ENCODE results near the gene TMIGD1.

DNA sequence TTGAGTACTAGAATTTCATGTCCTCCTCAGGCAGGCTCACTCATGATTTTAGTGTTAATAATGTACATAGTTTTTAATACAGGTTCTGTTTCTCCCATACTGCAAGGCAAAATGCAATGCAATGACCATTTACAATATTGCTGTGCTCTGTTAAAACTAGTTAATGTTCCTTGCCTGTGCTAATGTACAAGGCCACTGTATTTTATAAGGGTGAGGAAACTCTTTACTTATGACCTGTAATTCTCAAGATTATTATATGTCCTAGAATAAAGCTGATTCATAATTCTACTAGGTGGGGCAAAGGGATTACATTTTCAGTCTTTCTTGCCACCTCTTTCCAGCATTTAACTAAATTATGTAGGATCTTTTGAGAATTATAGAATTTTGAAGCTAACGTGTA, 19.4 kb downstream of the TMIGD1 start:
- TF ChIP-seq, protein P1, sequence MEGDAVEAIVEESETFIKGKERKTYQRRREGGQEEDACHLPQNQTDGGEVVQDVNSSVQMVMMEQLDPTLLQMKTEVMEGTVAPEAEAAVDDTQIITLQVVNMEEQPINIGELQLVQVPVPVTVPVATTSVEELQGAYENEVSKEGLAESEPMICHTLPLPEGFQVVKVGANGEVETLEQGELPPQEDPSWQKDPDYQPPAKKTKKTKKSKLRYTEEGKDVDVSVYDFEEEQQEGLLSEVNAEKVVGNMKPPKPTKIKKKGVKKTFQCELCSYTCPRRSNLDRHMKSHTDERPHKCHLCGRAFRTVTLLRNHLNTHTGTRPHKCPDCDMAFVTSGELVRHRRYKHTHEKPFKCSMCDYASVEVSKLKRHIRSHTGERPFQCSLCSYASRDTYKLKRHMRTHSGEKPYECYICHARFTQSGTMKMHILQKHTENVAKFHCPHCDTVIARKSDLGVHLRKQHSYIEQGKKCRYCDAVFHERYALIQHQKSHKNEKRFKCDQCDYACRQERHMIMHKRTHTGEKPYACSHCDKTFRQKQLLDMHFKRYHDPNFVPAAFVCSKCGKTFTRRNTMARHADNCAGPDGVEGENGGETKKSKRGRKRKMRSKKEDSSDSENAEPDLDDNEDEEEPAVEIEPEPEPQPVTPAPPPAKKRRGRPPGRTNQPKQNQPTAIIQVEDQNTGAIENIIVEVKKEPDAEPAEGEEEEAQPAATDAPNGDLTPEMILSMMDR (IDR thresholded peaks at IDR 0.05; ENCODE audit: low read depth, low read length): no peak
- no peak for TF ChIP-seq POLR2A (IDR thresholded peaks at IDR 0.05; ENCODE audit: extremely low read depth, insufficient read length)
- TF ChIP-seq, protein P2, sequence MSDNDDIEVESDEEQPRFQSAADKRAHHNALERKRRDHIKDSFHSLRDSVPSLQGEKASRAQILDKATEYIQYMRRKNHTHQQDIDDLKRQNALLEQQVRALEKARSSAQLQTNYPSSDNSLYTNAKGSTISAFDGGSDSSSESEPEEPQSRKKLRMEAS (IDR thresholded peaks at IDR 0.05; ENCODE audit: low read depth, low read length): no peak
